Mucosa of descending colon (tissue), 3 donors: ENCODE results near the gene INO80. TPM values are rescaled to one million over a fixed set of nuclear protein-coding genes. Genes with fewer than 3 reads are reported as not detected.
A peak's percentile ranks its signal among the peaks of the same experiment; 100 is the strongest.

Source experiments
- ATAC-seq: fragments of 200-7000 bp; cut with Tn5 transposase; one replicate; pipeline ENCODE4 v1.9.1; 2020; ENCODE audit warnings: mild to moderate bottlenecking, moderate library complexity
- DNase-seq, 3 donors: peaks; one replicate each; pipeline ENCODE4 v3.0.0-alpha.2; 2020
- H3K36me3 ChIP-seq: fragments of 200-600 bp; one replicate; pipeline ENCODE4 v1.8.0; 2021; ENCODE audit warnings: low read depth, mild to moderate bottlenecking
- H3K4me1 ChIP-seq: fragments of 200-600 bp; one replicate; pipeline ENCODE4 v1.8.0; 2021; ENCODE audit warnings: low read depth, mild to moderate bottlenecking
- H3K4me3 ChIP-seq: fragments of 200-600 bp; one replicate; pipeline ENCODE4 v1.8.0; 2021; ENCODE audit warnings: mild to moderate bottlenecking
- H3K9me3 ChIP-seq: fragments of 200-600 bp; one replicate; pipeline ENCODE4 v1.8.0; 2021; ENCODE audit warnings: mild to moderate bottlenecking
- intact Hi-C, 2 donors: fragments of 100-400 bp; cut with DNase I in 1 of 2; cut with micrococcal nuclease in 1 of 2; formaldehyde crosslinking; loops; one replicate each; pipeline versions ENCODE4 v1.11.0 to v1.11.1; 2022; cut with DNase I, micrococcal nuclease
- total RNA-seq, 3 donors: library from RNA; stranded (reverse); fragmentation: NEBNext Ultra II Directional in 2 of 3; extraction: Animal tissue kit (Norgen Biotek cat#: 25700) in 2 of 3; gene quantifications; one replicate each; pipeline versions ENCODE4 v1.2.1 to v1.2.4, GENCODE V29; 2021 to 2023
- TF ChIP-seq, protein P1 (sequence below): fragments of 200-600 bp; IDR thresholded peaks from one replicate; pipeline ENCODE4 v1.8.0; 2022; ENCODE audit warnings: antibody characterized with exemption, mild to moderate bottlenecking
- donor health status: DM: no; HTN: no; CAD: no; lungs with moderate emphysema.
- donor health status: DM: no; HTN: no; CAD: no.
- donor health status: DM: no; HTN: yes; CAD: no.

INO80 gene
- total RNA-seq, 3 donors from 2014 or later: 22.7 to 28.0 (median 26.3) TPM

DNA sequence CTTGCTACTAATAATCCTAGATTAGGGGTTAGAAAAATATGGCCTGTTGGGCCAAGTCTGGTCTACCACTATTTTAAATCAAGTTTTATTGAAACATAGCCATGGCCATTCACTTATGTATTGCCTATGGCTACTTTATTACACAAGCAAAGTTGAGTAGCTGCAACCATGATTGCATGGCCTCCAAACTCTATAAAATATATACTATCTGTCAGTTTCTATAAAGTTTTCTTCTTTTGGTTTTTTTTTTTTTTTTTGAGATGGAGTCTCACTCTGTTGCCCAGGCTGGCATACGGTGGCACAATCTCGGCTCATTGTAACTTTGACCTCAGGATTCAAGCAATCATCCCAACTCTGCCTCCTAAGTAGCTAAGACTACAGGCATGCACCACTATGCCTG lies 60.4 kb downstream of the INO80 start:
- TF ChIP-seq, protein P1, sequence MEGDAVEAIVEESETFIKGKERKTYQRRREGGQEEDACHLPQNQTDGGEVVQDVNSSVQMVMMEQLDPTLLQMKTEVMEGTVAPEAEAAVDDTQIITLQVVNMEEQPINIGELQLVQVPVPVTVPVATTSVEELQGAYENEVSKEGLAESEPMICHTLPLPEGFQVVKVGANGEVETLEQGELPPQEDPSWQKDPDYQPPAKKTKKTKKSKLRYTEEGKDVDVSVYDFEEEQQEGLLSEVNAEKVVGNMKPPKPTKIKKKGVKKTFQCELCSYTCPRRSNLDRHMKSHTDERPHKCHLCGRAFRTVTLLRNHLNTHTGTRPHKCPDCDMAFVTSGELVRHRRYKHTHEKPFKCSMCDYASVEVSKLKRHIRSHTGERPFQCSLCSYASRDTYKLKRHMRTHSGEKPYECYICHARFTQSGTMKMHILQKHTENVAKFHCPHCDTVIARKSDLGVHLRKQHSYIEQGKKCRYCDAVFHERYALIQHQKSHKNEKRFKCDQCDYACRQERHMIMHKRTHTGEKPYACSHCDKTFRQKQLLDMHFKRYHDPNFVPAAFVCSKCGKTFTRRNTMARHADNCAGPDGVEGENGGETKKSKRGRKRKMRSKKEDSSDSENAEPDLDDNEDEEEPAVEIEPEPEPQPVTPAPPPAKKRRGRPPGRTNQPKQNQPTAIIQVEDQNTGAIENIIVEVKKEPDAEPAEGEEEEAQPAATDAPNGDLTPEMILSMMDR: no peak
- H3K4me1 ChIP-seq: no peaks in the 10 kb centered on the region
- DNase-seq (no peak), ATAC-seq (no peak)
- peaks cover 5% of the 10 kb centered on the region for H3K36me3 ChIP-seq
- H3K9me3 ChIP-seq: no peaks in the 10 kb centered on the region
- H3K4me3 ChIP-seq: no peak overlapping the region
- intact Hi-C loops: no loop called here

DNA sequence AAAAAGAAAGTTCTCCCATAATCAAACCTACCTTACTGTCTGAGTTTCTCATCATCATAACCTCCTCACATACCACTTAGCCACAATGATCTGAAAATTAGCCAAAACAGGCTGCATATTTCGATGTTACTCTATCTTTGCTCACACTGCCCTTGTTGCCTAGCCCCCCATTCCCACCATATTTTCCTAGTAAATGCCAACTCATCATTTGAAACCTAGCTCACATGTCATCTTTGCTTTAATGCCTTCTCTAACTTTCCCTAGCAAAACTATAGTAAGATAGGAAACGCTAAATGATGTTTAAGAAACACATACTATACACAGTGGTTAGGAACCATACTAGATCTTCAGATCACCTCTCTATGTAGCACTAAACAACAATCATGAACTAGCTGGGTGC lies 64.9 kb downstream of the INO80 start:
- TF ChIP-seq, protein P1: no peak
- ATAC-seq (no peak), DNase-seq (no peak)
- Histone ChIP-seq H3K9me3 (no peaks in the 10 kb centered on the region), H3K4me1 (peaks cover 14% of the 10 kb centered on the region), H3K36me3 (no peaks in the 10 kb centered on the region), H3K4me3 (no peak overlapping the region)
- intact Hi-C loops: no loop called here

DNA sequence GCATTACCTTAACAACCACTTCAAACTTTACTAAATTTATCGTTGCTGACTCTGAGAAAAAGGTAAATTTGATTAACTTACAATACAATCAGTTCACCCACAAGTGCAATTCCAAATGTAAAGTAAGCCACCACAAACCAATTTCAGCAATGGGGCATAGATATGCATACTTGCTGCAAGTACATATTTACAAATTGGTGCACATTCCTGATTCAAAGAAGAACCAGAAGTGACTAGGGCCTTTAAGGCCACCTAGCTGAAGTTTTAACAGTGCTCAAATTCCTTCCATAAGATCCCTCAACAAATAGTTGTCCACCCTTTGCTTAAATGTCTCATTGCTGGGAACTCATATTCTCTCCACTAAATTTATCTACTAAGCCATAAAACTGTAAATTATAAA lies 67.2 kb downstream of the INO80 start:
- DNase-seq (no peak), ATAC-seq (no peak)
- H3K4me3 ChIP-seq: no peak overlapping the region
- no peaks in the 10 kb centered on the region for H3K36me3 ChIP-seq
- H3K9me3 ChIP-seq: no peaks in the 10 kb centered on the region
- intact Hi-C loops: no loop called here
- peaks cover 14% of the 10 kb centered on the region for H3K4me1 ChIP-seq
- TF ChIP-seq, protein P1: no peak

DNA sequence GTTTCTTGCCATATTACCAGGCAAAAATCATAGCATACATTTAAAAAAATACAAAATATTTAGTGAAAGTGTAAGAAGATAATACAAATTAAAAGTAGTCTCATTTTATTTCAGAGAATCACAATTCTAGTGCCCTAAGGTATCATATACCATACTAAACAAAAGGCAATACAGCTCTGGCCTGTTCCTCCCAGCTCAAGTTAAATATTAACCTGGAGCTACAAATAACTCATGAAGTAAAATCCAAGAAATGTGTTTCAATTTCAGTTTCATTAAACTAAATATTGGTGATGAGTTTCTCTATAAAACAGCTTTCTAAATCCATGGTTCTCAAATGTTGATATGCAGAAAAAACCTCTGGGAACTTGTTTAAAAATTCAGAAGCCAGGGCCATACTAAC lies 67.7 kb downstream of the INO80 start:
- intact Hi-C loops: no loop called here
- ATAC-seq (peak; percentile 89), DNase-seq (no peak)
- no peaks in the 10 kb centered on the region for H3K9me3 ChIP-seq
- no peak overlapping the region for H3K4me3 ChIP-seq
- TF ChIP-seq, protein P1: no peak
- H3K36me3 ChIP-seq: no peaks in the 10 kb centered on the region
- peaks cover 14% of the 10 kb centered on the region for H3K4me1 ChIP-seq

DNA sequence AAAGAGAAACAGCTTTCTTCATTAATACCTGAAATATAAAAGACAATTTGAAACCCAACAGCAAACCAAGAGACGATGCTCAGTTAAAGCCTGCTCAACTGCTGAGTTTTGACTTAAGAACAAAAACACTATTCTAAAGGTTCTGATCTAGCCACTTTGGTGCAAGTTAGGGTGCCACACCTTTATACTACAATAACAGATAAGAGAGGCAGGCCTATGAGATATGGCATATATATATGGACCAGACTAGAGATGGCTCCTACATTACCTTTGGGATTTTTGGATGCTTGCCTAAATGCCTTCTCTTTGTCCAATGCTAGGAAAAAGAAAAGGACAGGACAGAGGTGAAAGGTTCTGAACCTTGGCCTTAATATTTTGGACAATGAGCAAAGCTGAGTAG lies 68.6 kb downstream of the INO80 start:
- intact Hi-C loops: no loop called here
- ATAC-seq (peak; percentile 58), DNase-seq (no peak)
- Histone ChIP-seq H3K4me1 (peaks cover 14% of the 10 kb centered on the region), H3K36me3 (no peaks in the 10 kb centered on the region), H3K4me3 (no peak overlapping the region), H3K9me3 (no peaks in the 10 kb centered on the region)
- TF ChIP-seq, protein P1: no peak

DNA sequence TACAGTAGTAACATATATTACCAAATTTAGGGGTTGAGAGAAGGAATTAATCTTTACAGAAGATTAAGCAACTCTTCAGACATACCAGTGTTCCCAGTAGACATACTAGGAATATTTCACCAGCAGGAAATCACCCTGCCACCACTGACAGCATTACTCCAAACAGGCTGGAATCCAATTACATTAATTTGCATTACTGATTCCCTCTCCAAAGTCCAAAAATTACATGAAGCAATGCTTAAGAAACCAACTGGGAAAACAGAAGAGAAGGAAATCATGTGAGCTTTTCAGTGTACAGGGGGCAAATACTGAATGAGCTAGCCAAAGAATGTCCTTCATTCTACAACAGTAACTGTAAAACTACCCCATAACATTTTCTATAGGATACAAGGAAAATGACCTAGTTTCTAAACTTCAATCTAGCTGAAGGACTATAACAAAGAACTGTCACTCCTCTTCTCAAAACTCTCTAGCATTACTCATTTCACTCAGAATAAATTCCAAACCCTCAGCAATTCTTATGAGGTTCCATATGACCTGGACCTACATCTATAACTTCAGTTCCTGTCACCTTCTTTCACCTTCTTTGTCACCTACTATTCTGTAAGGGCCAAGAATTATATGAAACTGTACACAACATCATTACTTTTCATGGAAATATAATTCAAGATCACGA lies 72.7 kb downstream of the INO80 start:
- H3K36me3 ChIP-seq: peaks cover 9% of the 10 kb centered on the region
- peaks cover 9% of the 10 kb centered on the region for H3K4me1 ChIP-seq
- ATAC-seq (no peak), DNase-seq (no peak)
- no peak overlapping the region for H3K4me3 ChIP-seq
- TF ChIP-seq, protein P1: no peak
- intact Hi-C loops: no loop called here
- no peaks in the 10 kb centered on the region for H3K9me3 ChIP-seq
